SHP77 (cell line): ENCODE results near the gene GNAT2.

Experiments used
- DNase-seq, 2 experiments: peaks; one replicate each; lab custom pipeline; 2025; lab: John Stamatoyannopoulos, UW

GNAT2 gene

GRCh38 chr1:109557520-109557919, 61.9 kb downstream of the GNAT2 start:
- no peak for DNase-seq

- no peak for DNase-seq
Measured at GRCh38 chr1:109556563-109556962, 62.9 kb downstream of the GNAT2 start.
